Measurements from ENCODE around the gene MSGN1. TPM values are rescaled to one million over a fixed set of nuclear protein-coding genes. Genes with fewer than 3 reads are reported as not detected.

MSGN1 gene
- total RNA-seq, 4 donors from 2014 or later: not detected

DNA sequence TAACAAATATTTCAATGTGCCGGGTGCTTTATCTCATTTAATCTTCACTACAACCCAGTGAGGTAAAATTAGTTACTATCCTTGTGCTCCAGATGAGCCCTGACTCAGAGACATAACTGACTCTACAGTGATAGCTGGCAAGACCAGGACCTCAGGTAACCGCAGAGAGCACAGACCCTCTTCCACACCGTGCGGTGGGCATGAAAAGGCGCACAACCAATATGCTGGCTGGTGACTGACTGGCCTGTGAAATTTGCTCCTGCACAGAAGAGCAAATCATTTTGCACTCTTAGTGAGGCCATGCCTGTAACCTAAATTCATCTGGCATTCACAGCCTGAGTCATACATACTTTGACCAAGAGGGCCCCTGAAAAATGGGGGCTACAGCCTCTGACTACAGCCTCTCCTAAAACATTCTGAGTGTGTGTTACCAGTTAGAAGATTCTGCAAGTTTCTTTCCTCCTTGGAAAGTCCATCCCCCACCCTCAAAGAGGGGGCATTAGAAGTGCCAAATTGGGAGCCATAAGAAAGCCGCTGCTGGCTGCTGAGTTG is 22.4 kb upstream of the MSGN1 start:
- TF ChIP-seq, protein P1, sequence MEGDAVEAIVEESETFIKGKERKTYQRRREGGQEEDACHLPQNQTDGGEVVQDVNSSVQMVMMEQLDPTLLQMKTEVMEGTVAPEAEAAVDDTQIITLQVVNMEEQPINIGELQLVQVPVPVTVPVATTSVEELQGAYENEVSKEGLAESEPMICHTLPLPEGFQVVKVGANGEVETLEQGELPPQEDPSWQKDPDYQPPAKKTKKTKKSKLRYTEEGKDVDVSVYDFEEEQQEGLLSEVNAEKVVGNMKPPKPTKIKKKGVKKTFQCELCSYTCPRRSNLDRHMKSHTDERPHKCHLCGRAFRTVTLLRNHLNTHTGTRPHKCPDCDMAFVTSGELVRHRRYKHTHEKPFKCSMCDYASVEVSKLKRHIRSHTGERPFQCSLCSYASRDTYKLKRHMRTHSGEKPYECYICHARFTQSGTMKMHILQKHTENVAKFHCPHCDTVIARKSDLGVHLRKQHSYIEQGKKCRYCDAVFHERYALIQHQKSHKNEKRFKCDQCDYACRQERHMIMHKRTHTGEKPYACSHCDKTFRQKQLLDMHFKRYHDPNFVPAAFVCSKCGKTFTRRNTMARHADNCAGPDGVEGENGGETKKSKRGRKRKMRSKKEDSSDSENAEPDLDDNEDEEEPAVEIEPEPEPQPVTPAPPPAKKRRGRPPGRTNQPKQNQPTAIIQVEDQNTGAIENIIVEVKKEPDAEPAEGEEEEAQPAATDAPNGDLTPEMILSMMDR (IDR thresholded peaks at IDR 0.05 in 4 of 5, conservative IDR thresholded peaks at IDR 0.05 in 1 of 5): no peak
- TF ChIP-seq POLR2A (IDR thresholded peaks at IDR 0.05): no peak
- in situ Hi-C loops (cut with MboI; ENCODE audit: low sequenced_read_pairs in 4 of 4): no loop called here
- H3K4me1 ChIP-seq: peaks cover 27 to 30% of the 10 kb centered on the region in 2 donors
- no peak for DNase-seq
- intact Hi-C loops (cut with DNase I; ENCODE audit: low total_unique reads): no loop called here
- H3K27ac ChIP-seq: peak overlapping the region in 3 of 4 donors; percentile 35 to 64 (median 50)
- H3K27me3 ChIP-seq: no peaks in the 10 kb centered on the region
- H3K36me3 ChIP-seq: no peaks in the 10 kb centered on the region
- no peaks in the 10 kb centered on the region for H3K9me3 ChIP-seq
- no peak overlapping the region for H3K4me3 ChIP-seq
- no peak for ATAC-seq

DNA sequence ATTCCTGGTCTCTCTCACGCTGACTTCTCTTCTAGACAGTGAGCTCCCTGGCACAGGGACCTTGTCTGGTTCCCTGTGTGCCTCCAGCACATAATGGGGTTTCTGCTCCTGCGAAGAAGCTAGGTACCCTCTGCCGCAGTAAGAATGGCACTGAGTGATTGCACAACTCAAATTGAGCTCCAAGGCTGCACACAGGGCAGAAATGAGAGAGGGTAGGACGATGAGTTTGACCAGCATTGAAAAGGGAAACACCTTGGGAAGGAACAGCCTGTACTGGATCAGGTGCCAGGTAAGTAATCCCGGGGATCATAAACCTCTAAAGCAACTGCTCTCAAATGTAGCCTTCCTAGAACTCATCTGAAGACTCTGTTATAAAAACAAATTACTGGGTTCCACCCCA is 21.0 kb upstream of the MSGN1 start:
- H3K36me3 ChIP-seq: no peaks in the 10 kb centered on the region

DNA sequence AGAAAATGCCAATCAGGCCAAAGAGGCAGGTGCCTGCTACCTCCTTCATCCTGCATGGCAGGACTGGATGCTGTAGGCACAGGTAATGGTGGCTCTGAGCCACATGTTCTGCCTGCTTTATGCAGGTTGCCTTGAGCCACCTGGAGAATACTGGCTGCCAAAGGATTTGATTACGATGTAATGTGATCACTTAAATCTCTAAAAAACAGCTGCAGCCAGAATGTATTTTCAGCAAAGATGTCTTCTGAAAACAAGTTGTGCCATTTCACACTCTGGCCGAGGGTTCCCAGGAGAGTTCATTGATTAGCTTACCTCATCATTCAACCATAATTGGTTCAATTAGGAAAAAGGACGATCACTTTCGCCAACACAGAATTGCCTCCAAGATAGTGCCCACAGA is 17.9 kb upstream of the MSGN1 start:
- no peak for ATAC-seq
- Histone ChIP-seq H3K4me3 (no peak overlapping the region), H3K27ac (no peak overlapping the region), H3K9me3 (no peaks in the 10 kb centered on the region), H3K36me3 (no peaks in the 10 kb centered on the region), H3K27me3 (no peaks in the 10 kb centered on the region), H3K4me1 (peaks cover 23 to 27% of the 10 kb centered on the region in 2 donors)
- intact Hi-C loops (cut with DNase I; ENCODE audit: low total_unique reads) (no loop called here), in situ Hi-C loops (cut with MboI; ENCODE audit: low sequenced_read_pairs in 4 of 4) (no loop called here)
- no peak for TF ChIP-seq POLR2A (IDR thresholded peaks at IDR 0.05)
- TF ChIP-seq, protein P1 (IDR thresholded peaks at IDR 0.05 in 4 of 5, conservative IDR thresholded peaks at IDR 0.05 in 1 of 5): no peak
- DNase-seq: no peak

More for the DNA sequence above, 21.0 kb upstream of the MSGN1 start:
- no peaks in the 10 kb centered on the region for H3K9me3 ChIP-seq
- no peak for TF ChIP-seq POLR2A (IDR thresholded peaks at IDR 0.05)
- TF ChIP-seq, protein P1 (IDR thresholded peaks at IDR 0.05 in 4 of 5, conservative IDR thresholded peaks at IDR 0.05 in 1 of 5): no peak
- intact Hi-C loops (cut with DNase I; ENCODE audit: low total_unique reads): no loop called here
- in situ Hi-C loops (cut with MboI; ENCODE audit: low sequenced_read_pairs in 4 of 4): no loop called here
- DNase-seq (peak; percentile 33 to 41), ATAC-seq (peak; percentile 74 to 77)
- peak overlapping the region in 3 of 4 donors; percentile 49 to 75 (median 60) for H3K27ac ChIP-seq
- H3K27me3 ChIP-seq: no peaks in the 10 kb centered on the region
- no peak overlapping the region for H3K4me3 ChIP-seq
- H3K4me1 ChIP-seq: peaks cover 27 to 35% of the 10 kb centered on the region in 2 donors

DNA sequence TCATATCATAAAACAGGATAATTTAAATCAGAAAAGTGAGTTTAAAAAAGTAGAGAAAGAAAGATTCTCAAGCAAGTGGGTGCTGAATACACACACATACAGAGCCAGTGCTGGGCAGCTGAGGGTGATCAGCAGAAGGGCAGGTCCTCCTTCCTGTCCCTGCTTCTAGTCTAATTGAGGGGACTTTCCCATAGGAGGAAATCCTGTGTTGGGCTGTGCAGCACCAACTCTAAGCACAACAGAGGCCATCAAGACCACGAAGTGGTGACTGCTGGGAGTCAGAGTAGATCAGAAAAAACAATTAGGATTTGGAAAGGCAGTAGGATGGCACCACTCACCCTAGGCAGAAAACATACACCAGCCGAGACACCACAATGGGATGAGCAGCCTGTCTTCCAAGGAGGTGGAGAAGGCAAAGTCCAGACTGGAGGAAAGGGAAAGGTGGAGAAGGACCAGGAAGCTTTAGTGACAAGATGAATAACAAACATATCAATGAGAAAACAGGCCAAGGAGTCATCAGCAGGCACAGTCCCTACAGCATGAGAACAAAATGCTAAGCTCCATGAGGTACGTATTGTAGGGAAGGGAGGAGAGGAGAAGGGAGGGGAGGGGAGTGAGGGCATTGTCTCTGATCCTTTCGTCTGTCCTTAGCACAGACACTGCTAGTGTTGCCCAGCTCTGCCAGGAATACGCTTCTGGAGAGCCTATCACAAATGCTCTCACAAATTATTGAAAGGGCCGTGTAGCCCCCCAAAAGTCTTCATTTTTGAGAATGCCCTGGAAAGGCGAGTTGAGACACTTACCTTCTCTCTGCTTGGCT is 16.7 kb upstream of the MSGN1 start:
- DNase-seq (no peak), ATAC-seq (no peak)
- in situ Hi-C loops (cut with MboI; ENCODE audit: low sequenced_read_pairs in 4 of 4): no loop called here
- Histone ChIP-seq H3K36me3 (no peaks in the 10 kb centered on the region), H3K4me3 (no peak overlapping the region), H3K4me1 (peaks cover 13 to 17% of the 10 kb centered on the region in 2 donors), H3K9me3 (no peaks in the 10 kb centered on the region), H3K27ac (peak overlapping the region in 2 of 4 donors; percentile 19 to 45), H3K27me3 (no peaks in the 10 kb centered on the region)
- intact Hi-C loops (cut with DNase I; ENCODE audit: low total_unique reads): no loop called here
- TF ChIP-seq, protein P1 (IDR thresholded peaks at IDR 0.05 in 4 of 5, conservative IDR thresholded peaks at IDR 0.05 in 1 of 5): no peak
- no peak for TF ChIP-seq POLR2A (IDR thresholded peaks at IDR 0.05)

Data from gastrocnemius medialis (tissue), 4 donors.